Neural cell (in vitro differentiated cells): ENCODE measurements around the gene BLOC1S4. TPM values are rescaled to one million over a fixed set of nuclear protein-coding genes. Genes with fewer than 3 reads are reported as not detected.
"Not testable (repeated sequence)": the region's sequence is repeated elsewhere in the genome, so short reads cannot be mapped to it uniquely, and the experiment has no call there.

Experiments used
- H2AFZ ChIP-seq: fragments of 200-600, 300-800 bp; sonication (generic), shearing (Covaris generic); 2 replicates; pipeline ENCODE4 v1.6.0; 2014; ENCODE audit warnings: low read depth, mild to moderate bottlenecking, antibody characterized with exemption, low read length, moderate library complexity
- H3F3A ChIP-seq: fragments of 200-600 bp; shearing (Covaris generic); 2 replicates; pipeline ENCODE4 v1.6.1; 2016; ENCODE audit warnings: mild to moderate bottlenecking, moderate library complexity, mixed read lengths, antibody characterized with exemption, low read length; ENCODE audit not compliant: insufficient read depth, poor library complexity, severe bottlenecking
- H3K27ac ChIP-seq: fragments of 200-600, 300-800 bp; sonication (generic), shearing (Covaris generic); 2 replicates; pipeline ENCODE4 v1.5.1; 2014; ENCODE audit warnings: mild to moderate bottlenecking, low read length, moderate library complexity
- H3K27me3 ChIP-seq: fragments of 300-800, 200-600 bp; sonication (generic), shearing (Covaris generic); 2 replicates; pipeline ENCODE4 v1.6.0; 2014; ENCODE audit warnings: mild to moderate bottlenecking, low read depth, low read length, moderate library complexity; ENCODE audit not compliant: insufficient read depth
- H3K36me3 ChIP-seq: fragments of 300-800, 200-600 bp; sonication (generic), shearing (Covaris generic); 2 replicates; pipeline ENCODE4 v1.5.1; 2014; ENCODE audit warnings: mild to moderate bottlenecking, antibody characterized with exemption, low read length, moderate library complexity; ENCODE audit not compliant: insufficient read depth
- H3K4me2 ChIP-seq: fragments of 300-800, 200-600 bp; sonication (generic), shearing (Covaris generic); 2 replicates; pipeline ENCODE4 v1.6.0; 2014; ENCODE audit warnings: mild to moderate bottlenecking, low read length
- H3K4me3 ChIP-seq: fragments of 300-800, 200-600 bp; sonication (generic), shearing (Covaris generic); 2 replicates; pipeline ENCODE4 v1.5.1; 2014; ENCODE audit warnings: mild to moderate bottlenecking, low read length, moderate library complexity
- H3K79me2 ChIP-seq: fragments of 200-600 bp; shearing (Covaris generic); replicated peaks from 2 replicates; pipeline ENCODE4 v1.6.0; 2014; ENCODE audit warnings: mild to moderate bottlenecking, low read length, moderate library complexity; ENCODE audit not compliant: insufficient read depth
- H3K9ac ChIP-seq: fragments of 300-800, 200-600 bp; sonication (generic), shearing (Covaris generic); 2 replicates; pipeline ENCODE4 v1.6.1; 2016; ENCODE audit warnings: mild to moderate bottlenecking, low read length, mixed read lengths
- H3K9me2 ChIP-seq: fragments of 200-600 bp; shearing (Covaris generic); 2 replicates; pipeline ENCODE4 v1.6.1; 2016; ENCODE audit warnings: mild to moderate bottlenecking, low read length, mixed read lengths; ENCODE audit not compliant: insufficient read depth
- H3K9me3 ChIP-seq: fragments of 200-600, 300-800 bp; sonication (generic), shearing (Covaris generic); 2 replicates; pipeline ENCODE4 v1.6.1; 2016; ENCODE audit warnings: mild to moderate bottlenecking, mixed run types, low read length, moderate library complexity, mixed read lengths
- H4K20me1 ChIP-seq: fragments of 200-600 bp; shearing (Covaris generic); 2 replicates; pipeline ENCODE4 v1.6.1; 2016; ENCODE audit warnings: mild to moderate bottlenecking, mixed run types; ENCODE audit not compliant: insufficient read depth
- EP300 ChIP-seq: fragments of 450-650 bp; conservative IDR thresholded peaks from 2 replicates; pipeline ENCODE4 v1.6.1; 2014; ENCODE audit warnings: antibody characterized with exemption, mild to moderate bottlenecking, moderate library complexity; ENCODE audit not compliant: poor library complexity, severe bottlenecking
- EZH2 ChIP-seq: fragments of 200-600, 300-800 bp; shearing (Covaris generic), sonication (generic); IDR thresholded peaks from 2 replicates; pipeline ENCODE4 v1.6.1; 2014; ENCODE audit warnings: antibody characterized with exemption, low read length, borderline replicate concordance, mild to moderate bottlenecking; ENCODE audit not compliant: insufficient read depth, poor library complexity, severe bottlenecking
- MXI1 ChIP-seq: fragments of 450-650 bp; conservative IDR thresholded peaks from 2 replicates; pipeline ENCODE4 v1.6.1; 2014; ENCODE audit warnings: antibody characterized with exemption, mild to moderate bottlenecking; ENCODE audit not compliant: poor library complexity, severe bottlenecking
- POLR2AphosphoS5 ChIP-seq: IDR thresholded peaks from 2 replicates; pipeline ENCODE4 v1.6.1; 2012
- RAD21 ChIP-seq: fragments of 450-650 bp; conservative IDR thresholded peaks from 2 replicates; pipeline ENCODE4 v1.6.1; 2014; ENCODE audit warnings: antibody characterized with exemption, mild to moderate bottlenecking, moderate library complexity
- SMC3 ChIP-seq: fragments of 450-650 bp; conservative IDR thresholded peaks from 2 replicates; pipeline ENCODE4 v1.6.1; 2014; ENCODE audit warnings: antibody characterized with exemption, mild to moderate bottlenecking, moderate library complexity; ENCODE audit not compliant: poor library complexity
- TAF1 ChIP-seq: IDR thresholded peaks from 2 replicates; pipeline ENCODE4 v1.6.1; 2012; ENCODE audit warnings: low read depth
- polyA plus RNA-seq: library from polyadenylated mRNA; depleted of rRNA; stranded (reverse); fragments of >200 nt; gene quantifications from 2 replicates; pipeline ENCODE4 v1.2.3, GENCODE V29; 2014
- TF ChIP-seq, protein P1 (sequence below): IDR thresholded peaks from 2 replicates; pipeline ENCODE4 v1.6.1; 2012; ENCODE audit warnings: borderline replicate concordance
- TF ChIP-seq, protein P2 (sequence below): fragments of 450-650 bp; IDR thresholded peaks from 2 replicates; pipeline ENCODE4 v1.5.1; 2014; ENCODE audit warnings: antibody characterized with exemption, mild to moderate bottlenecking, moderate library complexity; ENCODE audit not compliant: poor library complexity, severe bottlenecking

BLOC1S4 gene
- polyA plus RNA-seq, 1 donor from 2014 or later = 21.2 TPM

- no peaks in the 10 kb centered on the region for H3K36me3 ChIP-seq
- H3F3A ChIP-seq = no peaks in the 10 kb centered on the region
Measured at GRCh38 chr4:6755088-6755753, 39.2 kb downstream of the BLOC1S4 start.

DNA sequence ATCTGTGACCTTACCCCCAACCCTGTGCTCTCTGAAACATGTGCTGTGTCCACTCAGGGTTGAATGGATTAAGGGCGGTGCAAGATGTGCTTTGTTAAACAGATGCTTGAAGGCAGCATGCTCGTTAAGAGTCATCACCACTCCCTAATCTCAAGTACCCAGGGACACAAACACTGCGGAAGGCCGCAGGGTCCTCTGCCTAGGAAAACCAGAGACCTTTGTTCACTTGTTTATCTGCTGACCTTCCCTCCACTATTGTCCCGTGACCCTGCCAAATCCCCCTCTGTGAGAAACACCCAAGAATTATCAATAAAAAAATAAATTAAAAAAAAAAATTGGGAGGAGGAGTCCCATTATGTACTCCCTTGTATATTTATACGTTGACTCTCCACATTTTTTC is 40.4 kb downstream of the BLOC1S4 start:
- not testable (repeated sequence) for H3K79me2 ChIP-seq, H4K20me1 ChIP-seq, H3K4me3 ChIP-seq, H3K9ac ChIP-seq, H3K36me3 ChIP-seq, H2AFZ ChIP-seq, H3K9me3 ChIP-seq, H3F3A ChIP-seq, H3K27me3 ChIP-seq, H3K27ac ChIP-seq, H3K4me2 ChIP-seq, H3K9me2 ChIP-seq

More at GRCh38 chr4:6755088-6755753, 39.2 kb downstream of the BLOC1S4 start:
- H3K9ac ChIP-seq = no peak overlapping the region
- H3K4me2 ChIP-seq = no peak overlapping the region
- H3K27me3 ChIP-seq = no peaks in the 10 kb centered on the region
- H3K27ac ChIP-seq = no peak overlapping the region
- H3K9me3 ChIP-seq = no peaks in the 10 kb centered on the region
- no peak overlapping the region for H2AFZ ChIP-seq
- no peak overlapping the region for H3K4me3 ChIP-seq
- H3K9me2 ChIP-seq = no peaks in the 10 kb centered on the region
- no peaks in the 10 kb centered on the region for H3K79me2 ChIP-seq
- no peaks in the 10 kb centered on the region for H4K20me1 ChIP-seq
- no peak for TF ChIP-seq SMC3
- no peak for TF ChIP-seq EZH2
- TF ChIP-seq, protein P1, sequence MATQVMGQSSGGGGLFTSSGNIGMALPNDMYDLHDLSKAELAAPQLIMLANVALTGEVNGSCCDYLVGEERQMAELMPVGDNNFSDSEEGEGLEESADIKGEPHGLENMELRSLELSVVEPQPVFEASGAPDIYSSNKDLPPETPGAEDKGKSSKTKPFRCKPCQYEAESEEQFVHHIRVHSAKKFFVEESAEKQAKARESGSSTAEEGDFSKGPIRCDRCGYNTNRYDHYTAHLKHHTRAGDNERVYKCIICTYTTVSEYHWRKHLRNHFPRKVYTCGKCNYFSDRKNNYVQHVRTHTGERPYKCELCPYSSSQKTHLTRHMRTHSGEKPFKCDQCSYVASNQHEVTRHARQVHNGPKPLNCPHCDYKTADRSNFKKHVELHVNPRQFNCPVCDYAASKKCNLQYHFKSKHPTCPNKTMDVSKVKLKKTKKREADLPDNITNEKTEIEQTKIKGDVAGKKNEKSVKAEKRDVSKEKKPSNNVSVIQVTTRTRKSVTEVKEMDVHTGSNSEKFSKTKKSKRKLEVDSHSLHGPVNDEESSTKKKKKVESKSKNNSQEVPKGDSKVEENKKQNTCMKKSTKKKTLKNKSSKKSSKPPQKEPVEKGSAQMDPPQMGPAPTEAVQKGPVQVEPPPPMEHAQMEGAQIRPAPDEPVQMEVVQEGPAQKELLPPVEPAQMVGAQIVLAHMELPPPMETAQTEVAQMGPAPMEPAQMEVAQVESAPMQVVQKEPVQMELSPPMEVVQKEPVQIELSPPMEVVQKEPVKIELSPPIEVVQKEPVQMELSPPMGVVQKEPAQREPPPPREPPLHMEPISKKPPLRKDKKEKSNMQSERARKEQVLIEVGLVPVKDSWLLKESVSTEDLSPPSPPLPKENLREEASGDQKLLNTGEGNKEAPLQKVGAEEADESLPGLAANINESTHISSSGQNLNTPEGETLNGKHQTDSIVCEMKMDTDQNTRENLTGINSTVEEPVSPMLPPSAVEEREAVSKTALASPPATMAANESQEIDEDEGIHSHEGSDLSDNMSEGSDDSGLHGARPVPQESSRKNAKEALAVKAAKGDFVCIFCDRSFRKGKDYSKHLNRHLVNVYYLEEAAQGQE = no peak
- TF ChIP-seq EP300 = no peak
- no peak for TF ChIP-seq POLR2AphosphoS5
- TF ChIP-seq, protein P2, sequence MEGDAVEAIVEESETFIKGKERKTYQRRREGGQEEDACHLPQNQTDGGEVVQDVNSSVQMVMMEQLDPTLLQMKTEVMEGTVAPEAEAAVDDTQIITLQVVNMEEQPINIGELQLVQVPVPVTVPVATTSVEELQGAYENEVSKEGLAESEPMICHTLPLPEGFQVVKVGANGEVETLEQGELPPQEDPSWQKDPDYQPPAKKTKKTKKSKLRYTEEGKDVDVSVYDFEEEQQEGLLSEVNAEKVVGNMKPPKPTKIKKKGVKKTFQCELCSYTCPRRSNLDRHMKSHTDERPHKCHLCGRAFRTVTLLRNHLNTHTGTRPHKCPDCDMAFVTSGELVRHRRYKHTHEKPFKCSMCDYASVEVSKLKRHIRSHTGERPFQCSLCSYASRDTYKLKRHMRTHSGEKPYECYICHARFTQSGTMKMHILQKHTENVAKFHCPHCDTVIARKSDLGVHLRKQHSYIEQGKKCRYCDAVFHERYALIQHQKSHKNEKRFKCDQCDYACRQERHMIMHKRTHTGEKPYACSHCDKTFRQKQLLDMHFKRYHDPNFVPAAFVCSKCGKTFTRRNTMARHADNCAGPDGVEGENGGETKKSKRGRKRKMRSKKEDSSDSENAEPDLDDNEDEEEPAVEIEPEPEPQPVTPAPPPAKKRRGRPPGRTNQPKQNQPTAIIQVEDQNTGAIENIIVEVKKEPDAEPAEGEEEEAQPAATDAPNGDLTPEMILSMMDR = no peak
- TF ChIP-seq TAF1 = no peak
- TF ChIP-seq RAD21 = no peak
- TF ChIP-seq MXI1 = no peak

DNA sequence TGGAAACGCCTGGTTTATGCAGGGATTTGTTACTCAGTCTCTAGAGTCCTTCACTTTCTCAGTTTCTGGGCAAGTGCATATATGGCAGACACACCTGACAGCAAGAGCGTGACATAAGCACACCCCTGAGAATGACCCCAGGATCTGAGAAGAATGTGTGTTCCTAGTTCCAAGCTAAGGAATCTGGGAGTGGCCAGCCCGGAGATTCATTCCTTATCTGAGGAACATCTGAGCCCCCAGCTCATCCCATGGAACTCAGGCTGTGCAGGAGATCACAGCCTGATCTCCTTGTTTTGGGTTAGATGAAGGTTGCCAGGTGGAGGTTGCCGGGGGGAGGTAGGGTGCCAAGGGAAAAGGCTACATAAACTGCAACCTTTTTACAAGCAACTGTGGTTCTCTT is 42.8 kb downstream of the BLOC1S4 start:
- Histone ChIP-seq H3K27me3 (no peaks in the 10 kb centered on the region), H3K36me3 (no peaks in the 10 kb centered on the region), H3K9me3 (no peaks in the 10 kb centered on the region), H3F3A (no peaks in the 10 kb centered on the region), H3K4me2 (no peak overlapping the region), H3K79me2 (no peaks in the 10 kb centered on the region), H2AFZ (no peak overlapping the region), H3K4me3 (no peak overlapping the region), H3K9me2 (no peaks in the 10 kb centered on the region), H3K27ac (no peak overlapping the region), H4K20me1 (no peaks in the 10 kb centered on the region), H3K9ac (no peak overlapping the region)
- TF ChIP-seq RAD21 (no peak), MXI1 (no peak), EZH2 (no peak), POLR2AphosphoS5 (no peak), SMC3 (no peak), EP300 (no peak), TAF1 (no peak)
- TF ChIP-seq, protein P1 = no peak
- TF ChIP-seq, protein P2 = no peak
